DMS 273 treated with DMSO at 0.1 percent for 48 hours (cell line): ENCODE data around the gene MAPKAPK3.

ENCODE experiments used
- DNase-seq: peaks from one replicate; lab custom pipeline; 2025; lab: John Stamatoyannopoulos, UW

Gene MAPKAPK3

DNA sequence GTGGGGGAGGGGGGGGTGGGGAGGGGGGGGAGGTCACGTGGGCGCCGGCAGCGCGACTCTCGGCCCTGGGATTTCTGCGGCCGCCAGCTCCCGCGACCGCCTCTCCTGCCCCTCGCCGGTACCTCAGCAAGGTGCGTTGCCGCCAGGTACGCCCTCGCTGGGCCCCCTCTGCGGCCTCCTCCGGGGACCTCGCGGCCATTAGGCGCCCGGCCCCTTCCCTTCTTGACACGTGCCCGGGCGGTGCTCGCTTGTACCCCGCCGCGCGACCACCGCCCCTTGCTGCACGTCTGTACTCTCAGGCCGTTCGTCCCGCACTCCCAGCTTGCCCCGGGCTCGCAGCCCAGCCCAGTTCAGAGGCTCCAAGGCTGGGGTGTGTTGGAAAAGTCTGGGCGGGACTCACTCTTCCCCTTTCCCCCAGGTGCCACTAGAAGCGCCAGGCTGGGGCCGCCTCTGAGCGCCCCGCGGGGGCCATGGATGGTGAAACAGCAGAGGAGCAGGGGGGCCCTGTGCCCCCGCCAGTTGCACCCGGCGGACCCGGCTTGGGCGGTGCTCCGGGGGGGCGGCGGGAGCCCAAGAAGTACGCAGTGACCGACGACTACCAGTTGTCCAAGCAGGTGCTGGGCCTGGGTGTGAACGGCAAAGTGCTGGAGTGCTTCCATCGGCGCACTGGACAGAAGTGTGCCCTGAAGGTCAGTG, at the start of gene MAPKAPK3:
Gene MAPKAPK3 (plus strand): TSS at position 56 of the 696 bp plus-strand sequence. CDS start 415 bp downstream, at position 471.
- DNase-seq = no peak

DNA sequence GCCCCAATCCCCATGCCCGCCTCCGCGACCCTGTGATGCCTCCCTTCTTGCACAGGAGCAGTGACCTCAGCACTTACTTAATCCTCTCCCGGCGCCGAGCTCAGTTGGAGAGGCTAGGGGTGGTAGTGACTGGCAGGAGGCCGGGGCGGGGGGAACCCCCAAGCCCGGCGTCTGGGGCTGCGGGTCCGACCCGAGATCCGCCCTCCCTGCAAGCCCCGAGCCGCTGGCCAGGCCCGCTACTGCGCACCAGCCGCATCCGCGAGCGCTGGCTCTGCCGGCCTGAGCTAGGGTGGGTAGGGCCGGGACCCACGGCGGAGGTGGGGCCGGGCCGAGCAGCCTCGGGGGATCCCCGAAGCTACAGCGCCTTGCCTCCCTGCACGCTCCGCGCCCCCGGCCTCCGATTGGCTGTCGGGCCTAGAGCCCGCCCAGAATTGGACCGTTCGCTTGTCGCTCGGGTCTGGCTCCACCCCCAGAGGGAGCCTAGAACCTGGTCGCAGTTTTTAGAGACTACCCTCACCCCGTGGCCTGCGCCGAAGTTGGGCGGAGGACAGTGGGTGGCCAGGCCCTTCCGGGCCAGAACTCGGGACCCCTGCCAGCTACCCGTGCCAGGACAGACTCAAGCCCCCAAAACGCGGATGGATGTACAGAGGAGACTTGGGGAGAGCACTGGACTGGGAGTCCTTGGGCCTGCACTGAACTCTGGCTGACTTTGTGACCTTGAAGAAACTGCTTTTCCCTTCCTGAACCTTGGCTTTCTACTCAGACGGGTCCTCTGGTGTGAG, 49.4 kb upstream of the MAPKAPK3 start, which contains the start of gene C3orf18:
Gene C3orf18 (minus strand): TSS at position 362 of the 782 bp plus-strand sequence. CDS start 2,048 bp downstream, outside the sequence.
- no peak for DNase-seq

DNA sequence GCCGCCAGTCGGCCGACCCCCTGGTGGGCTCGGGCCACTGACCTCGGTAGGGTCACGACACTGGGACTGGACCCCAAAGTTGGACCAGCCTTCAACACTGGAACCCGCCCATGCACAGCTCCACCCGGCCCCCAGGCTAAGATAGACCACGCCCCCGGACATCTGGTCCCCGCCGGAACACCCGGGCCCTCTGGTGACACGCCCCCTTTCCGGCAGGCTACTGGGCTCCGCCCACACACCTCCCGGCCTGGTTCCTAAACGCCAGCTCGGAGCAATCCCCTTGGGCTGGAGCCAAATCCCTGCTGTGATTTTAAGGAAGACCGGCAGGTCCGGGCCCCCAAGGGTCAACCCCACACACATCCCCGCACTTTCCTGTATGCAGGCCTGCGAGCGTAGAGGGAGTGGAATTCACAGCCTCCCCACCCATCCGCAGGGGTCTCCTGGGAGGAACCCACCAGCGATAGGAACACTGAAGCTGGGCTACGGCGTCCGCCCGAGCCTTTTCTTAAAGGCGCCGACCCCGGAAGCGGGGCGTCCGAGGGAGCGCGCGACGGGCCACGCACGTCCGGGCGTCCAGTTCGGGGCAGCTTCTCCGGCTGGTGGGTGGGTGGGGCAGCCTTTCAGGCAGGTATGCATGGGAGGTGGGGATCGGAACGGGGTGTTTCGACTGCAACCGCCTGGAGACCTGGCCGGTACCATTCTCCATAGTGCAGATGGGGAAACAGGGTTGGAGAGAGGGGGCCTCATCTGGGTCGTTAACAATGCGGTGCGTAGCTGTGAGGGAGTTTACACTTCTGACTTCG, 47.8 kb upstream of the MAPKAPK3 start, which contains the start of gene HEMK1:
Gene HEMK1 (plus strand): TSS at position 576 of the 803 bp plus-strand sequence. CDS start 1,583 bp downstream, outside the sequence.
- DNase-seq = peak; percentile 76

DNA sequence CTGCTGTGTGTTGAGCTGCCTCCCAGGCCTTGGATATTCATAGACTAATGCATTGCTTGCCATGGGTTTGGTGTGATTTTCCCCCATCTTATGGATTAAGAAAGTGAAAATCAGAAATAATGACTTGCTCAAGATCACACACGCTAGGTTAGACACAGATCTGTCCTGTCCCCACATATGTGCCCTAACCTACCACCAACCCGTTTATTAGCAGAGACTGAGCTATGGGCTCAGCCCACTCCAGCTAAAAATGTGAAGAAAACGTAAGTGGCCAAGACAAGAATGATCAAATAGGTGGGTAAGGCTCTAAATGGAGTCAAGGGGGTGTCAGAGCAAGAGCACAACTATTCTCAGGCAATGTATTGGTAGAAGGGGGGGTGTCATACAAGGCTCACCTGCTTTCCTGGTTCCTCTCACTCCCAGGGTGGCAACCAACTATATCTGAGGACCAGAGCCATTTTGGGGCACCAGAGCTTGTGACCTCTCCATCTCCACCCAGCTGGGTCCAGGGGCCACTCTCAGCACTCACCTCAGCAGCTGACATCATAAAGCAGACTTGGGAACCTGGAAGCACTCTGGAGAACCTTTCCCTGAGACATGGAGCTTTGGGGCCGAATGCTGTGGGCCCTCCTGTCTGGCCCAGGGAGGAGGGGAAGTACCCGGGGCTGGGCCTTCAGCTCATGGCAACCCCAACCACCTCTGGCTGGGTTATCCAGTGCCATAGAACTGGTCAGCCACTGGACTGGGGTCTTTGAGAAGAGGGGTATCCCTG, 46.3 kb upstream of the MAPKAPK3 start:
- DNase-seq = no peak

DNA sequence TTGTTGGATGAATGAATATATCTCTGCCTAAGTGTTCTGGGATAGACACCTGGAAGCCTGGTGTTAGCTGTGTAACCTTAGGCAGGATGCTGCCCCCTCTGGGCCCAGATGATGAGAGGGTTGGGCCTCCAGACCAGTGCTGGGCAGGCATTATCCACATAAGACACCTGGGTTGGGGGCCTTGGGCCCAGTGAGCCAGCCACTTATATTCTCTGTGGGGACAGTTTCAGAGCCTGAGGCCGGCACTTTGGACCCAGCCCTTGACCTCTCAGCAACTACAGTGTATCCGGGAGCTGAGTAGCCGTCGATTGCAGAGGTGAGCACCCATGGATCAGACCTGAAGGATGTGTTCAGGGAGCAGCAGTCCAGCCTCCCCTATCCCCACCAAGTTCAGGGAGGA, 45.5 kb upstream of the MAPKAPK3 start:
- no peak for DNase-seq

DNA sequence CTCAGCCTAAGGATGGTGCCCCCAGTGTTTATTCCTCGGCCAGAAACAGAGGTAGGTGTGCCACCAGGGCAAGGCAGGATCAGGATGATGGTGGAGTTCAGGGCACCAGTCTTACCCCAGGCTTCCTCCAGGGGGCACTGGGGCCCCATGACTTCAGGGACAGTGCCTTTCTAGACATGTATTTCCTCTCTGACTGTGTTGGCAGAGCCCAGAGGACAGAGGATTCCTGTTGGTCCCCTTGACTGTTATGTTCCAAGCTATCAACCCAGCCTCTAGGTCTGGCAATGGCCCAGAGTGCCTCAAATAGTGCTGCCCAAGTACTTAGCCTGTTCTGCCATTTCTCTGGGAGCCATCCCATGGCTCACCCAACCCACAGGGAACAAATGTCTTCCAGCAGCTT, 44.8 kb upstream of the MAPKAPK3 start:
- peak; percentile 33 for DNase-seq

DNA sequence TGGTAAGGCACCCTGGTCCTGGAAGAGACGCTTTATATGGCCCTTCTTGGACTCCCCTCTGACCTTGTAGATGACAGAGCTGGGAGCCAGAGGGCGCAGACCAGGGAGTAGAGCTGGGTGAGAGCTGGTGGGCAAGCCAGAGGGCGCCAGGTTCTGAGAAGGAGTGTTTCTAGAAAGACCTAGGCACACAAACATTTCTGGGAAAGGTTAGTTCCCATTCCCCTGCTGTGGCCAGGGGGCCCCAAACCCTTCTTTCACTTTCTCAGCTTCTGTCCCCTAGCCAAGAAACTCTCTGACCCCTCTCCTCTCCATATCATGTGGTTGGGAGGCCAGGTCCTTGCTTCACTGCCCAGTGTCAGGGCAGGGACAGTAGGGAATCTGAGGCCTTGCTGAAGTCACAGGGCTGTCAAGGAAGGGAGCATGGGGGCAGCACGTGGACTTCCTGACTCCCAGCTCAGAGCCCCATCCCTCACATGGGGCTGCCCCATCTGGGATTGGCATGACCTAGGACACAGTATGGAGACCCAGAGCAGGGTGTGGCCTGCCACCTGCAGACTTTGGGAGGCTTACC, 44.1 kb upstream of the MAPKAPK3 start:
- DNase-seq = no peak

DNA sequence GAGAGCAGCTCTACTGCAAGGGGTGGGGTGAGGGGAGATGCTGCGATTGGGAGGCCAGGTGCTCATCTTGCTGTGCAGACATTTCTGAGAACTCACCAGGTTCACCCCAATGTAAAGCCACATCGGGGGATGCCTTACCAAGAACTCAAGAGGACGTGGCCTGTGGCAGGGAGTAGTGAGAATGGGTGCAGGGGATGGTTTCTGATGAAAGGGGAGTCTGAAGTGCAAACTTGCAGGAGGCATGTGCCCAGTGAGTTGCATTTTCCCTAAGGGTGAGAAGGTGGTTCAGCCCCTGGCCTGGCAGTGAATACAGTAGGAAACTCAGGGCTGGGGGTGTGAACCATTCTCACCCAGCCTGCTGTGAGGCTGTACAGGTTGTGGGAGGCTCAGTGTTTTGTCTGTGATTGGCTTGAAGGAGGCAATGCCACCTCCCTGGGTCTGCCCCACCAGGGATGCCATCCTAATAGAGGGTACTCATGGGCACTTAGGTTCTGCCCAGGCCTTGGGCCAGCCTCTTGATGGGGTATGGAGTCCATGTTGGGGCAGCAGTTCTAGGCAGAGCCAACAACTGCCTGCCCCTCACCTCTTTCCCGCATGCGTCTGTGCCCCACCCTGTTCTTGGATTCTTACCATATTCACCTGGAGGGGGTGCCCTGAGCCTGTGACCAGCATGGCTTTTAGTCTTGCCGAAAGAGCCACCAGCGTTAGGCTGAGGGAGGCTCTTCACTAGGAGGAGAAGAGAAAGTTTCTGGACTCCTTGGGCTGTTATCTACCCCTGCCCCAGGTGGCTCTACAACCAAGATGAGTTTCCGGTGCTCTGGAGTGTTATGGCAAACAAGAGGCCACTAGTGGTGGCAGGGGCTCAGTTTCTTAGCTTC, 43.1 kb upstream of the MAPKAPK3 start:
- DNase-seq = no peak

DNA sequence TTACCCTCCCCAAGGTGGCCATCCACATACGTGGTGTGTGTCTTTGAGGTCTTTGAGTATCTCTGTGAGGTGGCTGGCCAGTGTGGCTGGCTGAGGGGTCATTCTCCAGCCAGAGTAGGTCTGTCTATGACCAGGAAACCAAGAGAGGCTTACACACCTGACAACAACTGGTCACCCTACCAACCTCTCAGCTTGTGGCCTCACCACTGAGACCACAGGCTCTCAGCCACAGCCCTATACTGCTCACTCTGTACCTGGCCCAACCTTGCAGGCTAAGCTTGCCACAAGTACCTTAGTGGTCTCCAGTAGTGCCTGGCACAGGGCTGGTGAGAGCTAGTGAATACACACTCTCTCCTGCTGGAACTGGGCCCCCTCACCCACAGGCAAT, 42.5 kb upstream of the MAPKAPK3 start:
- DNase-seq = no peak

DNA sequence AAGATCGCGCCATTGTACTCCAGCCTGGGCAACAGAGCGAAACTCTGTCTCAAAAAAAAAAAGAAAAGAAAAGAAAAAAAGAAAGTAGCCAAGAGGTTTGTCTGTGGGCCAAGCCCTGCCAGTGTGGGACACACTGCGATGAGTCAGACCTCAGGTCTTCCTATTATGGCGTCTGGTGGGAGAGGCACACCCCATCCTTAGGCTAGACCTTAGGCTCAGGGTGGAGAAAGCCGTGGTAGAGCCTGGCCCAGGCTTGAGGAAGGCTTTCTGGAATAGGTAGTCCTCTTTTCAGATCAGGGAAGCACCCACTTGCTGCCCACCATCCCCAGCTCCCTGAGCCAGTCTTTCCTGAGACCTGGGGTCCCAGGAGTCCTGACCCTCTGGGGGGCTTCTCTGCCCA, 41.6 kb upstream of the MAPKAPK3 start:
- no peak for DNase-seq

DNA sequence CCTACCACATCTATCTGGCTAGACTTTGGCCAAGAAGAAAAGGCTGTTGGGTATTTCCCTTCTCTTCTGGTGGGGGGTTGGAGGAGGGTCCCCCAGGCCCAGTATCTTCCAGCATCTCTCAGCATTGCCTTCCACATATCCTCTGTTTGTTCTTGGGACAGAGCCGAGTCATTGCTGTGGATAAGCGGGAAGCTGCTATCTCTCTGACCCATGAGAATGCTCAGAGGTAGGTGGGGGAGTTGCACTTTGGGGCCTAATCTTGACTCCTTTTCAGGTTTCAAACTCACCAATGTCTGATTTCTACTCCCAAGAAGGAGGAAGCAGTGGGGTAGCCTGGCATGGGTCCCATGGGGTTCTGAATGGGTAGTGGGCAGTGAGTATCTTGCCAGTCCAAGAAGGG, 39.6 kb upstream of the MAPKAPK3 start:
- no peak for DNase-seq

DNA sequence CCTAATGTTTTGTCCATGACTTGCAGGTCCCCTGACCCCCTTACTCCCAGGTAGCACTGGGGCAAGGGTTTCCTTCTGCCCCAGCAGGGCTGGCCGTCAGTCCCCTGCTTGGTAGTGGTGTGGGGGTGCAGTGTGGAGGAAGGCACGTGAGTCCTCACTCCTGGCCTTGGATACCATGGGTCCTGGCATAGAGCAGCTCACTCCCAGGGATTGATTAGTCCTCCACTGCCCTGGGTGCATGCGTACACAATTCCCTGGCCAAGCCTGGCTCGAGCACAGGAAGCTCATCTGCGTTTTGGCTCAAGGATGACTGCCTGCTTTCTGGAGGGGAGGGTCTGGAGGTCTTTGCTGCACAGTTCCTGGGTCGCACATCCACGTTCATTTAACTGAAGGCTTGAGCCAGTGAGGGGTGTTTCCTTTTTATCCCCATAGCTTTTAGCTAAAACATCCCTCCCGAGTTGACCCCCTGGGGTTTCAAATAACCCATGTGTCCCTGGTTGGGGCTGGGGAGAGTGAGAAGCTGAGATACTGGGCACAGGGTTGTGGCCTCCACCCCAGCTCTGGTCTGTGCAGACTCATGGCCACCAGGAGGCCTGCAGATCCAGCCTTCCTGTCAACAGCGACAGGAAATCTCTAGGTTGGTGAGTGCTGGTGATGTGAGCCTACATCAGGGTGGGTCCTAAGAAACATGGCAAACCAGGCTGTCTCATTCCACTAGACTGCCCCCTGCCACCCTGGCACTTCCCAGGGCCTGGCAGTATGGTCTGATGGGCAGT, 36.1 kb upstream of the MAPKAPK3 start:
- no peak for DNase-seq

DNA sequence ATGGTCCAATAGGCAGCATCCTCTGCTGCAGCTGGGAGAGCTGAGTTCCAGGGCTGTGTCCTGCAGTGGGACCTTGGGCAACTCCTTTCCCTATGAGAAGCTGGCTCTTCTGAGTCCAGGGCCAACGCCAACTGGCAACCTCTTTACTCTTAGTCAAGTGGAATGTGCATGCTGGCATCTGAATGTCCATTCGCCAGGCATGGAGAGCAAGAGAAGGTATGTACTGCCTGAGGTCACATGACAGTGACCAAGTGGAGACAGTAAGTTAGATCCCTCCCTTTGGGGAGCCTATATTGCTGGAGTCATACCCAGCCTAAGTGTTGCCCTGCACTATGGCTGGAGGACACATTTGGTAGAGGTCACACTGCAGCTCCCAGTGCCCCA, 35.5 kb upstream of the MAPKAPK3 start:
- DNase-seq = no peak

DNA sequence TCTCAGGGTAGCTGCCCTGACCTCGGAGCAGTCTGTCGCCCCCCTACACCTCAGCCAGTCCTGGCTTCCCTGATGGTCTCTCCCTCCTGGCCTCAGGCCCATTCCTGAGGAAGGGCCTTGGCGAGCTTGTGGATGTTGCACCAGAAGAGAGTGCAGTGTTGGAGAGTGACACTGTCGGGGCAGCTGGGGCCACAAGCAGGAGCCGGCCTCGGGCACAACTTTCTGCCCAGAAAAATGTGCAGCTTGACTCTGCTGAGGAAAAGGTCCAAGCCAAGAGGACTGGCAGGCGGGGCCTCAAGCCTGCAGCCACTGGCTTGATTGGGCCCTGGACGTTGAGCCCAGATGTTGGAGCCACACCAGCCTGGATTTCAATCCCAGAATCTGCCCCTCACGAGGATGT, 34.9 kb upstream of the MAPKAPK3 start:
- no peak for DNase-seq

DNA sequence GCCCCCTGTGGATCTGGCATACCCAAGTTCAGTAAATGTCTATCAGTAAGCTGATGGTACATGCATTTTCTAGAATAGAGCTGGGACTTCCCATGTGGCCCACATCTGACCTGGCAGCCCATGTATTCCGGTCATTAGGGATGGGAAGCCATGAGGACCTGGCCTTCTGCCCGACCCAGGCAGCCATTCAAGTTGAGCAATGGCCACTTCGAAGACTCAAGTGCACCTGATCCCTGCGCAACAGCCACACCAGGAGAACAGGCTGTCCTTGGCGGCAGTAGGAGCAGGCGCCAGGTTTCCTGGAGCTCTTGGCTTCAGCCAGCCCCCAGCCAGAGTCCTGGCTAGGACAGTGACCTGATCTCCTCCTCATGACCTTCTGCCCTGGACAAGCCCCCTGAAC, 33.1 kb upstream of the MAPKAPK3 start:
- DNase-seq = no peak

DNA sequence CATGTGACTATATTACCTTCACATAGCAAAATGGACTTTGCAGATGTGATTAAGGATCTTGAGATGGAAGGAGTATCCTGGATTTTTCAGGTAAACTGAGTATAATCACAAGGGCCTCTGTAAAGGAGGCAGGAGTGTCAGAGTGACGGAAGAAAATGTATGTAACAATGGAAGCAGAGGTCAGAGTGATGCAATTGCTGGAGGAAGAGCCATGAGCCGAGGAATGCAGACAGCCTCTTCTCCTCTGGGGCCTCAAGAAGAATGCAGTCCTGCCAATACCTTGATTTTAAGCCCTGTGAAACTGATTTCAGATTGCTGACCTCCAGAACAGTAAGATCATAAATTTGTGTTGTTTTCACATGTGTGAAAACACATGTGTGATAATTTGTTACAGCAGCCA, 32.6 kb upstream of the MAPKAPK3 start:
- DNase-seq = no peak

DNA sequence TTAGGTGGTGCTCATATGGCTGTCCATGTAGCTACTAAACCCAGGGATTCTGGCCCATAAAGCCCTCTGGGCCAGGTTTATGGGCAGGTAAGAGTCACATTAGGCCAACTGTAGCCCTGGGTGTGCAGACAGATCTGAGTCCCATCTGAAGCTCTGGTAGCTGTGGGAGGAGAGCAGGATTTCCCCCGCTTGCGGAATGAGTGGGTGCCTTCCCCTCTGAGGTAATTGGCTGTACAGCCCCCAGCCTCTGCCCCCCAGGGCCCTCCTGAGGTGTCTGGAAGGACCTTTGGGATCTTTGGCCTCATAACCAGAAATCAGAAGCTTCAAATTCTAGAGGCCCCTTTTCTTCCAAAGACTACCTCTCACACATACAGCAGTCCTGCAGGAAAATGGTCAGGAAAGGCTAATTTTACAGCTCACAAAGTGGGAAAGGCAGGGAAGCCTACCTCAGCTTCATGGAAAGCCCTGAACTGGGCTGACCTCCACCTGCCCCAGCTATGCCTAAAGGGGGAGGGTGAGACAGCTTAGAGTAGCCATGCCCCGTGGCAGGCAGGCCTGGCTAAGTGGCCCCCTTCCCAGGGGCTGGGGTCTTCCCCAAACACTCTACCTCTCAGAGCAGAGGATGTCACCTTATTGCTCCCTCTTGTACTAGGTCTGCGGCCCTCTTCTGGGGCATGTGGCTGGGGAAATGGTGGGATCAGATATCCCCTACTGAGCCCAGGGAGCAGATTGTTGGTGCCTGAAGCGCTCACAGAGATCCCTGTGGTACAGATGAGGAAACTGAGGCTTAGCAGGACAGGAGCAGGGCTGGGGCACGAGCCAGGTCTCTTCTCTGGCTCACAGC, 30.8 kb upstream of the MAPKAPK3 start:
- DNase-seq = no peak

DNA sequence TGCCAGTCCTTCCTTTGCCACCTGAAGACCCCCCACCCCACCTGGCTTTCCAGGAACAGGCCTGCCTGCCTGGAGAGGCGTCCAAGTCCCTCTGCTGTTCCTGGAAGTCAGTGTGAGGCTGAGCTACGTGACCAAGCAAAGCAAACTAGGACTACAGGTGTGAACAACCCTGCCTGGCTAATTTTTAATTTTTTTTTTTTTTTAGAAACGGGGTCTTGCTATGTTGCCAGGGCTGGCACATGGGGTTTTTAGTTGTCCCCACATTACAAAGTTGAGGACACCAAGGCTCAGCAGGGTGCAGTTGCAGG, 30.2 kb upstream of the MAPKAPK3 start:
- no peak for DNase-seq

DNA sequence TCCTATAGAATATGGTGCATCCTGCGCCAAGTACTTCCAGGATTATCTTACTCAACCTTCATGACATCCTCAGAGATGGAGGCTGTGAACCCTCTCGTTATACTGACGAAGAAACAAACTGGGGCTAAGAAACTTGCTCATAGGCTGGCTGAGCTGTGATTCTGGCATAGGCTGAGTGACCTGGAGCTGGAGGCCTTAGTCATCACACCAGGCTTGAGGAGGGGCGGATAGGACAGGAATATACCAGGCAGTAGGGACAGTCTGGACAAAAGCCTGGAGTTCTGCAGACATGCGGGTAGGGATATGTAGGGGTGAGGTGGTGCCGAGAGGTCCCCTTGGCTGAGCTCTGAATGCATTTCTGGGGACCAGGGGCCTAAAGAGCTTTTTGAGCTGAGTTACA, 29.6 kb upstream of the MAPKAPK3 start:
- DNase-seq = no peak
